ENCODE results near the gene PIEZO1.

The PIEZO1 gene

DNA sequence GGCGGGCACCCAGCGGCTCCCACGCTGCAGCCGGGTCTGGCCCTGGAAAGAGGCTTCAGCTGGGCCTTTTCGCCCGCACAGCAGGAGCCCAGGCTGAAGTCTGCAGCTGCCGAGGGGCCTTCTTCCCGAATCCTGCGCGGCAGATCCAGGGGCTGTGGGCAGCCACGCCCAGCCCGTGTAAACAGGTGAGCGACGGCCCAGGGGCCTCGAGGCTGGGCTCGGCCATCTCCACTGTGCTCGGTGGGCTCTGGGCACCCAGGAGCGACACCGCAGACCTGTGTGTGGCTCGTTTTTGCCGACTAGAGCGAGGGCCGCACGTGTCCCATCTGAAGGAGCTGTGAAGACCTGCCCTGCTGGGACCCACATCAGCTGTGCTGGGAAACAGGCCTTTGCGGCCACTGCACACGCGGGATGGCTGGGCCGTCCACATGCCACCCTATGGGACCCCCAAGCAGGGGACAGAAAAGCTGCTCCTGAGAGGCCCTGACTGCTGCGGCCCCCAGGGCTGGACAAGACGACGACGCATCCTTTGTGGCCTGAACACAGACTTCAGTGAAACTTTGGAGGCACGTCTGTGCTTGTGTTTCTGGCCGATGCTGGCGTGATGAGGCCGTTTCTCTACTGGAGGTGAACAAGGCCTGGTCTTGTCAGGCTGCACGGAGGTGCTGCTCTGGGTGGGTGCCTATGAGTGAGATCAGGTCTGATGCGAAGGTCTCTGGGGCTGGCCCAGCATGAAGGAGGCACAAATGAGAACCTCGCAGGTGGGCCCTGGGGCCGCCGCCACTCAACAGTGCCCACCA is 31.9 kb upstream of the PIEZO1 start:
- peaks cover 0 to 6% of the 10 kb centered on the region in 2 donors for H3K36me3 ChIP-seq (ENCODE audit: control insufficient read depth in 1 of 2, insufficient read depth in 2 of 2, low read length in 2 of 2)
- no peak overlapping the region for H3K9ac ChIP-seq (ENCODE audit: low read depth in 1 of 2, low read length in 2 of 2)
- no peaks in the 10 kb centered on the region for H3K27me3 ChIP-seq (ENCODE audit: control insufficient read depth in 1 of 2, insufficient read depth in 2 of 2, low read length in 2 of 2)
- no peaks in the 10 kb centered on the region for H3K9me3 ChIP-seq (ENCODE audit: control insufficient read depth in 1 of 2, low read length in 2 of 2)
- H3K4me3 ChIP-seq (ENCODE audit: low read depth in 1 of 2, low read length in 2 of 2) = no peak overlapping the region
- H3K4me1 ChIP-seq (ENCODE audit: control insufficient read depth in 1 of 2, insufficient read depth in 2 of 2, low read length in 2 of 2) = peaks cover 3 to 8% of the 10 kb centered on the region in 2 donors
- H3K27ac ChIP-seq (ENCODE audit: low read depth, low read length) = no peak overlapping the region

DNA sequence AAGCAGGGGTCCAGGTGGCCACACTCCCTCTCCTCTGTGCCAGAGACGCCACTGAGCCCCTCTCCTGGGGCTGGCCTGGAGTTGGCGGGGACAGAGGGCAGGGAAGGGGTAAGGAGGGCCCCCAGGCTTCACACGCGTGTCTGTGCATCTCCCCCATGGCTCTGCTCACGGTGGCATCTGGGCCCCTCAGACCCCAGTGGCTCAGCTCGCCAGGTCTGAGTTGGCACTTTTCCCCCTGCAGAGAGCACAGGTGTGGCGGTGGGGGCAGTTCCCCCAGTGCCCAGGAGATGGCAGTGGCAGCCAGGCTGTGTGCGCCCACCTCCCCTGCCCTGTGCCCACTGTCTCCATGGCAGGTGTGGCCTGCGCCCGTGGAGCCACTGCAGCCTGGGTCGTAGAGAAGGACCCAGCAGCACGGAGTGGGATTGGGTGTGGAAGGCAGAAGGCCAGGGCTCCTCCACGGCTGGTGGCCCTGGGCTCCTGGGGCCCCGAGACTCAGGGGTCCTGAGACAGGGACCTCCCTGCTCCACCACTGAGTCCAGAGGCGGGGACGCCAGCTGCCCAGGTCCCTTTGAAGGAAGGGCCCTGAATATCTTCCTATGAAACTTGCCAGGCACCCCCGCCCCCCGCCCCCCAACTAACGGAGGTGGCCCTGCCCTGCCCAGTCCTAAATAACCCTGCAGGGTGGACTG is 31.0 kb upstream of the PIEZO1 start:
- Histone ChIP-seq H3K9me3 (ENCODE audit: control insufficient read depth in 1 of 2, low read length in 2 of 2) (no peaks in the 10 kb centered on the region), H3K4me3 (ENCODE audit: low read depth in 1 of 2, low read length in 2 of 2) (no peak overlapping the region), H3K27ac (ENCODE audit: low read depth, low read length) (no peak overlapping the region), H3K36me3 (ENCODE audit: control insufficient read depth in 1 of 2, insufficient read depth in 2 of 2, low read length in 2 of 2) (no peaks in the 10 kb centered on the region), H3K9ac (ENCODE audit: low read depth in 1 of 2, low read length in 2 of 2) (no peak overlapping the region), H3K4me1 (ENCODE audit: control insufficient read depth in 1 of 2, insufficient read depth in 2 of 2, low read length in 2 of 2) (peaks cover 3 to 10% of the 10 kb centered on the region in 2 donors), H3K27me3 (ENCODE audit: control insufficient read depth in 1 of 2, insufficient read depth in 2 of 2, low read length in 2 of 2) (no peaks in the 10 kb centered on the region)

- H3K4me1 ChIP-seq (ENCODE audit: control insufficient read depth in 1 of 2, insufficient read depth in 2 of 2, low read length in 2 of 2) = peaks cover 11 to 18% of the 10 kb centered on the region in 2 donors
- H3K27ac ChIP-seq (ENCODE audit: low read depth, low read length) = no peak overlapping the region
- H3K9ac ChIP-seq (ENCODE audit: low read depth in 1 of 2, low read length in 2 of 2) = no peak overlapping the region
- H3K36me3 ChIP-seq (ENCODE audit: control insufficient read depth in 1 of 2, insufficient read depth in 2 of 2, low read length in 2 of 2) = no peaks in the 10 kb centered on the region
- no peaks in the 10 kb centered on the region for H3K9me3 ChIP-seq (ENCODE audit: control insufficient read depth in 1 of 2, low read length in 2 of 2)
- H3K27me3 ChIP-seq (ENCODE audit: control insufficient read depth in 1 of 2, insufficient read depth in 2 of 2, low read length in 2 of 2) = no peaks in the 10 kb centered on the region
- H3K4me3 ChIP-seq (ENCODE audit: low read depth in 1 of 2, low read length in 2 of 2) = no peak overlapping the region
These were observed 30.2 kb upstream of the PIEZO1 start for GRCh38 chr16:88815227-88815626.

DNA sequence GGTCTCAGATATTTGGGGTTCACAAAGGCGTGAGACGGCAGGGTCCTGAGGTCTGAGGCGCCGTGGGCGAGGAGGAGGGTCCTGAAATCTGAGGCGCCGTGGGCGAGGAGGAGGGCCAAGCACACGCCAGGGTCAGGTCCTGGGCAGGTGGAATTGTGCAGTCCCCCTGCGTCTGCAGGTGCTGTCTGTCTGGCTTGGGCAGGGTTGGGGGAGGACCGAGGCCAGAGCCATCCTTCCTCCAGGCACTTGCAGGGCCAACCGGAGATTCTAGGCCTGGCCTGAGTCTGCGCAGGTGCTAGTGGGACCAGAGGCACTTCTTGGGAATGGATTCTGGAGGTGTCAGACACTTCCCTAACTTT is 29.1 kb upstream of the PIEZO1 start:
- H3K4me3 ChIP-seq (ENCODE audit: low read depth in 1 of 2, low read length in 2 of 2) = no peak overlapping the region
- peaks cover 15 to 26% of the 10 kb centered on the region in 2 donors for H3K4me1 ChIP-seq (ENCODE audit: control insufficient read depth in 1 of 2, insufficient read depth in 2 of 2, low read length in 2 of 2)
- H3K9ac ChIP-seq (ENCODE audit: low read depth in 1 of 2, low read length in 2 of 2) = no peak overlapping the region

GRCh38 chr16:88813269-88814143 is 28.5 kb upstream of the PIEZO1 start:
- Histone ChIP-seq H3K4me3 (ENCODE audit: low read depth in 1 of 2, low read length in 2 of 2) (no peak overlapping the region), H3K9ac (ENCODE audit: low read depth in 1 of 2, low read length in 2 of 2) (no peak overlapping the region)

More for the DNA sequence above, 29.1 kb upstream of the PIEZO1 start:
- H3K36me3 ChIP-seq (ENCODE audit: control insufficient read depth in 1 of 2, insufficient read depth in 2 of 2, low read length in 2 of 2) = peaks cover 6 to 9% of the 10 kb centered on the region in 2 donors
- no peak overlapping the region for H3K27ac ChIP-seq (ENCODE audit: low read depth, low read length)
- H3K9me3 ChIP-seq (ENCODE audit: control insufficient read depth in 1 of 2, low read length in 2 of 2) = no peaks in the 10 kb centered on the region
- no peaks in the 10 kb centered on the region for H3K27me3 ChIP-seq (ENCODE audit: control insufficient read depth in 1 of 2, insufficient read depth in 2 of 2, low read length in 2 of 2)

GRCh38 chr16:88812513-88813268 is 27.7 kb upstream of the PIEZO1 start:
- peak overlapping the region; percentile 80 for H3K4me3 ChIP-seq (ENCODE audit: low read depth in 1 of 2, low read length in 2 of 2)
- H3K27me3 ChIP-seq (ENCODE audit: control insufficient read depth in 1 of 2, insufficient read depth in 2 of 2, low read length in 2 of 2) = no peaks in the 10 kb centered on the region
- H3K27ac ChIP-seq (ENCODE audit: low read depth, low read length) = peak overlapping the region; percentile 75
- H3K36me3 ChIP-seq (ENCODE audit: control insufficient read depth in 1 of 2, insufficient read depth in 2 of 2, low read length in 2 of 2) = peaks cover 8 to 16% of the 10 kb centered on the region in 2 donors
- peaks cover 15 to 26% of the 10 kb centered on the region in 2 donors for H3K4me1 ChIP-seq (ENCODE audit: control insufficient read depth in 1 of 2, insufficient read depth in 2 of 2, low read length in 2 of 2)
- no peaks in the 10 kb centered on the region for H3K9me3 ChIP-seq (ENCODE audit: control insufficient read depth in 1 of 2, low read length in 2 of 2)
- peak overlapping the region; percentile 71 to 73 for H3K9ac ChIP-seq (ENCODE audit: low read depth in 1 of 2, low read length in 2 of 2)

More at GRCh38 chr16:88813269-88814143, 28.5 kb upstream of the PIEZO1 start:
- peaks cover 8 to 12% of the 10 kb centered on the region in 2 donors for H3K36me3 ChIP-seq (ENCODE audit: control insufficient read depth in 1 of 2, insufficient read depth in 2 of 2, low read length in 2 of 2)
- H3K27ac ChIP-seq (ENCODE audit: low read depth, low read length) = no peak overlapping the region
- no peaks in the 10 kb centered on the region for H3K9me3 ChIP-seq (ENCODE audit: control insufficient read depth in 1 of 2, low read length in 2 of 2)
- no peaks in the 10 kb centered on the region for H3K27me3 ChIP-seq (ENCODE audit: control insufficient read depth in 1 of 2, insufficient read depth in 2 of 2, low read length in 2 of 2)
- H3K4me1 ChIP-seq (ENCODE audit: control insufficient read depth in 1 of 2, insufficient read depth in 2 of 2, low read length in 2 of 2) = peaks cover 15 to 26% of the 10 kb centered on the region in 2 donors

- H3K4me3 ChIP-seq (ENCODE audit: low read depth in 1 of 2, low read length in 2 of 2) = peak within 1 kb of the TSS; percentile 80
- peak within 1 kb of the TSS; percentile 75 for H3K27ac ChIP-seq (ENCODE audit: low read depth, low read length)
- no peaks in the 10 kb centered on the region for H3K9me3 ChIP-seq (ENCODE audit: control insufficient read depth in 1 of 2, low read length in 2 of 2)
- H3K36me3 ChIP-seq (ENCODE audit: control insufficient read depth in 1 of 2, insufficient read depth in 2 of 2, low read length in 2 of 2) = peaks cover 8 to 23% of the 10 kb centered on the region in 2 donors
- H3K27me3 ChIP-seq (ENCODE audit: control insufficient read depth in 1 of 2, insufficient read depth in 2 of 2, low read length in 2 of 2) = no peaks in the 10 kb centered on the region
- peak within 1 kb of the TSS; percentile 71 to 73 for H3K9ac ChIP-seq (ENCODE audit: low read depth in 1 of 2, low read length in 2 of 2)
- H3K4me1 ChIP-seq (ENCODE audit: control insufficient read depth in 1 of 2, insufficient read depth in 2 of 2, low read length in 2 of 2) = peaks cover 15 to 26% of the 10 kb centered on the region in 2 donors
These were observed 26.9 kb upstream of the PIEZO1 start, which contains the start of gene APRT for GRCh38 chr16:88811769-88812512. TSS of gene APRT (minus strand) at chr16:88811928. CDS start at chr16:88811899, 29 bp downstream.

DNA sequence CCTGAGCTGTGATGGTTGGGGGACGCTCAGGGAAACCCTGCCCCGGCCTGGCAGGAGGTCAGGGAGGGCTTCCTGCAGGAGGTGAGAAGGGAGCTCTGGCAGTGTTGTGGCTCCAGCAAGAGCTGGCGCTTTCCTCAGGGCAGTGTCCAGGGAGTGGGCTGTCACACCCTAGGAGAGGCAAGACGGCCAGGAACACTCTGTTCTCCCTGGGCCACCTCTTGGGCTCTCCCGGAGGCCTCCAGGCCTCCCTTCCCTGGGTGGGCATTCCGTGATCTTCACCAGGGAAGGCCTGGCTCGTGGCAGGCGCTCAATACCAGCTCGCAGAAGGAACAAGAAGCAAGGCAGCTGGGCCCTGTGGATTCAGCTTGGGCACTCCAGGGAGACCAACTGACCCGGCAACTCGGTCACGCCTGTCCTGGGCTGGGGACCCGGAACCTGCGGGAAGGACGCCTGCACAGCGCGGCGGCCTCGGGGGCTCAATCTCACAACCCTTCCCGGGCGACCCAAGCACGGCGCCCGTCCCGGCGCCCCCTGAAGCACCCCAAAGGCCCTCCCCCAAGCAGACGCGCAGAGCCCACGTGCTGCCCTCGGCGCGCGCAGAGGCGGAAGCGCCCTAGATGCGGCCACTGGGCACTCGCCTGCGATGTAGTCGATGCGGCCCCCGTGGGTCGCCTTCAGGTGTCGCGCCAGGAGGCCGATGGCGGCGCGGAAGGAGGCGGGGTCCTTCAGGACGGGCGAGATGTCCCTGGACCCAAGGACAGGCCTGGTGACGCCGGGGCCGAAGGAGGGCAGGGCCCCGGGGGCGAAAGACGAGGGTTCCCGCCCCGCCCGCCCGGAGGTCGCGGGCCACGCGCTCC is 26.1 kb upstream of the PIEZO1 start:
- Histone ChIP-seq H3K27ac (ENCODE audit: low read depth, low read length) (peak overlapping the region; percentile 75), H3K27me3 (ENCODE audit: control insufficient read depth in 1 of 2, insufficient read depth in 2 of 2, low read length in 2 of 2) (no peaks in the 10 kb centered on the region), H3K36me3 (ENCODE audit: control insufficient read depth in 1 of 2, insufficient read depth in 2 of 2, low read length in 2 of 2) (peaks cover 8 to 28% of the 10 kb centered on the region in 2 donors), H3K4me1 (ENCODE audit: control insufficient read depth in 1 of 2, insufficient read depth in 2 of 2, low read length in 2 of 2) (peaks cover 15 to 26% of the 10 kb centered on the region in 2 donors), H3K4me3 (ENCODE audit: low read depth in 1 of 2, low read length in 2 of 2) (peak overlapping the region; percentile 80), H3K9ac (ENCODE audit: low read depth in 1 of 2, low read length in 2 of 2) (peak overlapping the region; percentile 71 to 73), H3K9me3 (ENCODE audit: control insufficient read depth in 1 of 2, low read length in 2 of 2) (no peaks in the 10 kb centered on the region)
